Activated CD8-positive, alpha-beta T cell treated with anti-CD3 and anti-CD28 coated beads, Interleukin-2, amount 10 ng/mL, durations not matched to agents 7 days and 5 days (primary cell): ENCODE data around the gene GRIK5. TPM values are rescaled to one million over a fixed set of nuclear protein-coding genes. Genes with fewer than 3 reads are reported as not detected.

Experiments used
- ATAC-seq: fragments of 150-1000 bp; cut with Tn5 transposase; one replicate; pipeline ENCODE4 v1.10.0; 2021; ENCODE audit warnings: moderate library complexity
- CTCF ChIA-PET: fragments of 350-600 bp; sonication (Branson Sonifier 250); formaldehyde crosslinking; loops from one replicate; lab custom pipeline; 2021; ENCODE audit warnings: antibody characterized with exemption; lab: Charles Lee
- POLR2A ChIA-PET: fragments of 350-600 bp; sonication (Branson Sonifier 250); formaldehyde crosslinking; loops from one replicate; lab custom pipeline; 2021; ENCODE audit warnings: antibody characterized with exemption; lab: Charles Lee
- DNase-seq: peaks from one replicate; pipeline ENCODE4 v3.0.0-alpha.2; 2020
- H3K27ac Mint-ChIP-seq: one replicate; pipeline ENCODE4 v1.8.0; 2021; ENCODE audit warnings: mild to moderate bottlenecking, mixed read lengths
- H3K27me3 Mint-ChIP-seq: one replicate; pipeline ENCODE4 v1.8.0; 2021; ENCODE audit warnings: low read depth, mixed read lengths
- H3K36me3 Mint-ChIP-seq: one replicate; pipeline ENCODE4 v1.8.0; 2021; ENCODE audit warnings: low read depth, mixed read lengths
- H3K4me1 Mint-ChIP-seq: one replicate; pipeline ENCODE4 v1.8.0; 2021; ENCODE audit warnings: low read depth, mixed read lengths
- H3K4me3 Mint-ChIP-seq: one replicate; pipeline ENCODE4 v1.8.0; 2021; ENCODE audit warnings: mild to moderate bottlenecking, mixed read lengths
- H3K9me3 Mint-ChIP-seq: one replicate; pipeline ENCODE4 v1.8.0; 2022; ENCODE audit warnings: mixed read lengths; ENCODE audit not compliant: insufficient read depth
- total RNA-seq, 2 experiments: library from RNA; stranded (reverse); gene quantifications; one replicate each; pipeline ENCODE4 v1.2.3, GENCODE V29; 2021

GRIK5 gene
- total RNA-seq, 2 experiments from 2014 or later = 0.37 to 0.73 TPM

DNA sequence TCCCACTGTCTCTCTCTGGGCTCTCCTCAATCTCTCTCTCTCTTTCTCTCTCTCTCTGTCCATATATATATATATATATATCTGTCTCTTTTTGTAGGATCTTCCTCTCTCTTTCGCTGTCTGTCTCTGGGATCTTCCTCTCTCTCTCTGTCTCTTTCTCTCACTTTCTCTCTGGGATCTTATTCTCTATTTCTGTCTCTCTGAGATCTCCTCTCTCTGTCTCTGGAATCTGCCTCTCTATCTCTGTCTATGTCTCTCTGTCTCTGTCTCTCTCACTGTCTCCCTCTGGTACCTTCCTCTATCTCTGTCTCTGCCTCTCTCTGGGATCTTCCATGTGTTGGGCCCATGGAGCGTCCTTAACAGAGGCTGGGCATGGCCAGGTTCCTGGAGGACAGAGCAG lies 79.4 kb downstream of the GRIK5 start:
- Mint-ChIP-seq H3K36me3 (no peaks in the 10 kb centered on the region), H3K4me1 (peaks cover 6% of the 10 kb centered on the region), H3K4me3 (no peak overlapping the region), H3K27me3 (peaks cover 20% of the 10 kb centered on the region), H3K9me3 (no peaks in the 10 kb centered on the region), H3K27ac (no peak overlapping the region)
- POLR2A ChIA-PET = no interaction called here
- DNase-seq (no peak), ATAC-seq (no peak)
- CTCF ChIA-PET = no interaction called here

DNA sequence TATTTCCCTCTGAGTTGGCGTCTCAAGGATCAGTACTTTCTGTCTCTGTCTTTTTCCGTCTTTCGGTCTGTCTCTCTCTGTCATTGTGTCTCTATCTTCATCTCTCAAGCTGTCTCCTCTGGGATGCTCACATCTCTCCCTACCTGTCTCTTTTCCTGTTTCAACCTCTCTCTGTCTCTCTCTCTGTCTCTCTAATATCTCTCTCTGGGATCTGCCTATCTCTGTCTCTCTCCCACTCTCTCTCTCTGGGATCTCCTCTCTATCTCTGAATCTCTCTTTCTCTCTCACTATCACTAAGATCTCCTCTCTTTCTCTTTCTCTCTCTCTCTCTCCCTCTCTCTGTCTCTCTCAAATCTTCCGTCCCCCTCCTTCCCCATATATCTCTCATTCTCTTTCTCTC lies 80.0 kb downstream of the GRIK5 start:
- ChIA-PET CTCF (no interaction called here), POLR2A (no interaction called here)
- ATAC-seq (no peak), DNase-seq (no peak)
- H3K4me3 Mint-ChIP-seq = no peak overlapping the region
- peaks cover 14% of the 10 kb centered on the region for H3K27me3 Mint-ChIP-seq
- H3K4me1 Mint-ChIP-seq = peaks cover 6% of the 10 kb centered on the region
- H3K9me3 Mint-ChIP-seq = no peaks in the 10 kb centered on the region
- H3K36me3 Mint-ChIP-seq = no peaks in the 10 kb centered on the region
- H3K27ac Mint-ChIP-seq = no peak overlapping the region

DNA sequence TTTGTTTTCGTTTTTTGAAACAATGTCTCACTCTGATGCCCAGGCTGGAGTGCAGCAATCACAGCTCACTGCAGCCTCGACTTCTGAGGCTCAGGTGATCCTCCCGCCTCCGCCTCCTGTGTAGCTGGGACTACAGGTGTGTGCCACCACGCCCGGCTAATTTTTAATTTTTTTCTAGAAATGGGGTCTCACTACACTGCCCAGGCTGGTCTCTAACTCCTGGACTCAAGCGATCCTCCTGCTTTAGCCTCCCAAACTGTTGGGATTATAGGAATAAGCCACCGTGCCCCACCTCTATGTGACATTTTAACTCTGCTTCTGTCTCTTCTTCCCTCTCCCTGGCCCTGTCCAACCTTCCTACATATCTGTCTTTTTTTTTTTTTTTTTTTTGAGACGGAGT lies 81.1 kb downstream of the GRIK5 start:
- Mint-ChIP-seq H3K4me1 (peaks cover 6% of the 10 kb centered on the region), H3K27ac (no peak overlapping the region), H3K4me3 (no peak overlapping the region), H3K27me3 (peaks cover 8% of the 10 kb centered on the region), H3K36me3 (no peaks in the 10 kb centered on the region), H3K9me3 (no peaks in the 10 kb centered on the region)
- DNase-seq = no peak
- no peak for ATAC-seq
- POLR2A ChIA-PET = no interaction called here
- CTCF ChIA-PET = interaction anchor here (1.1 kb wide), 1 partner anchor 196 kb away, joined by 3 read pairs; no protein-coding TSS in a partner anchor

DNA sequence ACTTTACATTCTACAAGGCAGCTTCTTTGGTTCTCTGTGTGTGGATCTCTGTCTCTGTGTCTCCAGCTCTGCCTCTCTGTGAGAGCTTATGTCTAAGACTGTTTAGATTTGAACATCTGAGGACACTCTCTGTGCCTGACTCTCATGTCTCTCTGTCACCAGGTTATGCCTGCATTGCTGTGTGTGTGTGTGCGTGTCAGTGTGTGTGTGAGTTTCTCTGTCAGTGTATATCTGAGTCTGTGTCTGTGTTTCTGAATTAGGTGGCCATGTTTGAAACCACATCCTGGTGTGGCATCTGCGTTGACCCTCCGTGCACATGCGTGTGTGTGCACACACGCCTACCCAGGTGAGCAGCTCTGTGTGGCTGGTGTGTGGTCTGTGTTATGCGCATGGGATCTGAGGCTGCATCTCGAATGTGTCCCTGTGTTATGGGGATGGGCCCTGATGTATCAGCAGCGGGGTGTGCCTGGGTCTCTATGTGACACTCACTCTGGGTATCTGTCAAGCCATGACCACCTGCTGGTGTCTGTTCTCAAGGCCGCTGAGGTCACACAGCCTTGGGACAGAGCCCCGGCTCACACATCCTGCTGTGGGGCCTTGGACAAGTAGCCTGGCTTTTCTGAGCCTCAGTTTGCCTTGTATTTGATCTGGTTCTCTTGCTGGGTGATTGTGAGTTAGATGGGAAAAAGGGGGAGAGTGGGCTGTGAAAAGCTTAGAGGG lies 82.7 kb downstream of the GRIK5 start:
- CTCF ChIA-PET = no interaction called here
- no peaks in the 10 kb centered on the region for H3K4me1 Mint-ChIP-seq
- ATAC-seq (no peak), DNase-seq (no peak)
- H3K36me3 Mint-ChIP-seq = no peaks in the 10 kb centered on the region
- H3K27ac Mint-ChIP-seq = no peak overlapping the region
- H3K9me3 Mint-ChIP-seq = no peaks in the 10 kb centered on the region
- H3K4me3 Mint-ChIP-seq = no peak overlapping the region
- POLR2A ChIA-PET = no interaction called here
- no peaks in the 10 kb centered on the region for H3K27me3 Mint-ChIP-seq

DNA sequence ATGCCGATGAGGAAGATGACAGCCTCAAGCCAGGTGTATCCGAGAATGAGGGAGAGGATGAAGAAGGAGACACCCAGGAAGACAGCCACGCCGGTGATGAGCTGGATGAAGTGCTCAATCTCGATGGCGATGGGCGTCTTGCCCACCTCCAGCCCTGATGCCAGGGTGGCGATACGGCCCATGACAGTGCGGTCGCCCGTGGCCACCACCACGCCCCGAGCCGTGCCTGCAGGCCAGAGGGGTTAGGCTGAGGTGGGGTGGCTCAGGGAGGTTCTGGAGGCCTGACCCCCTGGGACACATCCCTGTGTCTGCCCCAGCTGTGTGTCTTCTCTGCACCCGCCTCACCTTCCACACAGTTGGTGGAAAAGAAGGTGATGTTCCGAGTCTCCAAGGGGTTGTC lies 85.0 kb downstream of the GRIK5 start:
- ChIA-PET CTCF (no interaction called here), POLR2A (no interaction called here)
- Mint-ChIP-seq H3K27me3 (no peaks in the 10 kb centered on the region), H3K27ac (no peak overlapping the region), H3K4me1 (no peaks in the 10 kb centered on the region), H3K9me3 (no peaks in the 10 kb centered on the region), H3K36me3 (no peaks in the 10 kb centered on the region), H3K4me3 (no peak overlapping the region)
- ATAC-seq (no peak), DNase-seq (no peak)

DNA sequence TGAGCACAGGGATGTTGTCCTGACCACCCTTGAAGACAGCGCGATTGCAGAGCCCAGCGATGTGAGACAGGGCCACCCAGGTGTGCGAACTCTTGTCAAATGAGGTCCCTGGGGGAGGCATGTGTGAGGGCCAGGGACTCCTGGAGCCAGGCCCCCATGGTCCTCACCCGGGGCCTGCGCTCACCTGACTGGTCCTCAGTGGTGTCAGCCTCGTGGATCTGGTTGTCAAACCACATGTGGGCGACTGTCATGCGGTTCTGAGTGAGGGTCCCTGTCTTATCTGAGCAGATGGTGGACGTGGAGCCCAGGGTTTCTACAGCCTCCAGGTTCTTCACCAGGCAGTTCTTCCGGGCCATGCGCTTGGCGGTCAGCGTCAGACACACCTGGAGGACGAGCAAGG lies 88.3 kb downstream of the GRIK5 start:
- H3K36me3 Mint-ChIP-seq = no peaks in the 10 kb centered on the region
- H3K27me3 Mint-ChIP-seq = no peaks in the 10 kb centered on the region
- ATAC-seq (no peak), DNase-seq (no peak)
- H3K27ac Mint-ChIP-seq = no peak overlapping the region
- H3K4me3 Mint-ChIP-seq = no peak overlapping the region
- CTCF ChIA-PET = no interaction called here
- H3K4me1 Mint-ChIP-seq = no peaks in the 10 kb centered on the region
- POLR2A ChIA-PET = no interaction called here
- no peaks in the 10 kb centered on the region for H3K9me3 Mint-ChIP-seq

DNA sequence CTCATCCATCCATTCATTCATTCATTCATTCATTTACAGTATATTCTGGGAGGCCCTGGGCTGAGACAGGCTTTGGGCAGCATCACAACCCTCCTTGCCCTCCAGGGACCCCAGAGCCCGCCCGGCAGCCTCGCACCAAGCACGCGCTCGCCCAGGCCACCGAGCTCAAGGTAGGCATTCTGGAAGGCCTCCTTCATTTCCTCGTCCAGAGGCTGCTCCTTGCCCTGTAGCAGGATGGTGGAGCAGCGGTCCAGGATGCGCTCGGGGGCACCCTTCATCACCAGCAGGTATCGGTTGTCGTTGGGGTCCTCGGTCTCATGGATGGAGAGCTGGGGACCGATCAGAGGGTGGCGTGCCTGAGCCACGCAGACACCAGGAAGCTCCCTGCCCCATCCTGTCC lies 91.5 kb downstream of the GRIK5 start:
- Mint-ChIP-seq H3K36me3 (no peaks in the 10 kb centered on the region), H3K4me3 (no peak overlapping the region), H3K27me3 (no peaks in the 10 kb centered on the region), H3K4me1 (no peaks in the 10 kb centered on the region), H3K27ac (no peak overlapping the region), H3K9me3 (no peaks in the 10 kb centered on the region)
- POLR2A ChIA-PET = no interaction called here
- DNase-seq = no peak
- ATAC-seq = no peak
- CTCF ChIA-PET = no interaction called here

DNA sequence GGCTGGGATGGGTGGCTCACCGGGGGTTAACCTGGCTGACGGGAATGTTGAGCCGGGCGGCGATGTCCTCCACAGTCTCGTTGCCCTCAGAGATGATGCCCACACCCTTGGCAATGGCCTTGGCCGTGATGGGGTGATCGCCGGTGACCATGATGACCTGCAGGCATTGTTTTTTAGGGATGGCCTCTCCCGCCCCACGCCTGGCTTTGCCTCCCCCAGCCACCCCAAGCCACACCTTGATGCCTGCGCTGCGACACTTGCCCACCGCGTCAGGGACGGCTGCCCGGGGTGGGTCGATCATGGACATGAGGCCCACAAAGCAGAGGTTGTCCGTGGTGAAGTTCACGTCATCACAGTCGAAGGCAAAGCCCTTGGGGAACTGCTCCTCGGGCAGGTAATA lies 92.1 kb downstream of the GRIK5 start:
- H3K36me3 Mint-ChIP-seq = no peaks in the 10 kb centered on the region
- no peak overlapping the region for H3K4me3 Mint-ChIP-seq
- DNase-seq (no peak), ATAC-seq (no peak)
- no peak overlapping the region for H3K27ac Mint-ChIP-seq
- ChIA-PET CTCF (no interaction called here), POLR2A (no interaction called here)
- no peaks in the 10 kb centered on the region for H3K4me1 Mint-ChIP-seq
- H3K27me3 Mint-ChIP-seq = no peaks in the 10 kb centered on the region
- no peaks in the 10 kb centered on the region for H3K9me3 Mint-ChIP-seq

DNA sequence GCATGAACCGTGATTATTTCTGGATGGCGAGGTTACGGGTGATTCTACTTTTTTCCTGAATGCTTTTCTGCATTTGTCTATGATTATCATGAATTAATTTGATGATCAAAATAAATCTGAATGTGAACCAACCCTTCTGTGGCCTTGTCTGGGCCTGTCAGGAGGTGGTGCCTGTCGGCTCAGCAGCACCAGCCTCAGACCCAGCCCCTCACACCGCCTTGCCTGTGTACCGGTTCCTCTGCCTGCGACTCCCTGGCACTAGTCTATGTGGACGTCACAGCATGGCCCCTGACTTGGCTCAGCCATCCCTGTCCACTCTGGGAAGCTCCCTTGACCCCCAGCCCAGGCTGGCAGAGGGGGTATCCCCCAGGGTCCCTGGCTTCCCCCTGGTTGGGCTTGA lies 95.4 kb downstream of the GRIK5 start:
- no peak for ATAC-seq
- no peaks in the 10 kb centered on the region for H3K4me1 Mint-ChIP-seq
- no peak for DNase-seq
- POLR2A ChIA-PET = interaction anchor here (0.7 kb wide), 1 partner anchor 115 kb away, joined by 3 read pairs; the partner anchor contains the start of gene RPS19
- no peaks in the 10 kb centered on the region for H3K9me3 Mint-ChIP-seq
- CTCF ChIA-PET = no interaction called here
- no peaks in the 10 kb centered on the region for H3K36me3 Mint-ChIP-seq
- H3K4me3 Mint-ChIP-seq = no peak overlapping the region
- no peaks in the 10 kb centered on the region for H3K27me3 Mint-ChIP-seq
- no peak overlapping the region for H3K27ac Mint-ChIP-seq

DNA sequence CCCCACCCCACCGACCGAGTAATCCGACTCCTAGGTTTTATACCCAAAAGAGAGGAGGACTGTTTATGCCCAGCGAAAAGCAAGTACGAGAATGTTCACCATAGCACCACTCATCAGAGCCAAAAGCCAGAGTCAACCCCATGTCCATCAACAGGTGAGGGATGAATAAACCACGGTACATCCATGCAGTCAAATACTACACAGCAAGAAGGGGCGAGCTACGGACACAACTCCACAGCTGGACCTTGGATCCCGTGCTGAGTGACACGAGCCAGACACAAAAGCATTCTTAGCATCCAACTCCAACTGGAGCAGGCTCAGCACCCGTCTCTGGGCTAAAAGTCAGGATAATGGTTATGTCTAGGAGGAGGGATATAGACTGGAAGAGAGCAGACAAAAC lies 98.6 kb downstream of the GRIK5 start:
- CTCF ChIA-PET = no interaction called here

DNA sequence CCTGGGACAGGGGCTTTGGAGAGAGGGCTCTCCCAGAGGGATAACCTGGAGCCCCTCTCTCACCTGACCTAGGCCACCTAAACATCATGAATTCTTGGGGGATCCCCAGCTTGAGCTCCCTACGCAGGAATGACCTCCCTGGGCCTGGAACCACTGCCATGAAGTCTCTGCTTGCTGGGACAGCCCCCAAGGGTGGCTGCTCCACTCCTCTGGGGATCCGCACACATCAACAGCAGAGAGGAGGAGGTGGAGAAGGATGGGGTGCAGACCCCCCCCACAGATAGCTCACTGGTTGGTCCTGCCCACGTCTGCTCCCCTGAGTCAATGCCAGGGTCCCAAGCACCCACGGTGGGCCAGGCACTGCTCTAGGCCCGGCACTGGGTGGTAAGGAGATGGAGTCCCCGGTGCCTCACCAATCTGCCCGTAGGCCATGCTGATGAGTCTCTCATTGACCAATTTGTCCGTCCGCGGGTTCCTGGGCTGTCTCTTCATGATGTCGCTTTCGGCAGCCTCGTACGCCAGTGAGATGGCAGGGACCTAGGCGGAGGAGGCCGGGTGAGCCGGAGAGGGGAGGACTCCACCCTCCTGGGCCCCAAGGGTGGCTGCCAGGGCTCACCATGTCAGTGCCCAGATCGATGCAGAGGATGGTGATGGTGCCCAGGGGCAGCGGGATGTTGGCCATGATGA lies 100.1 kb downstream of the GRIK5 start:
- no peak for ATAC-seq
- Mint-ChIP-seq H3K36me3 (no peaks in the 10 kb centered on the region), H3K4me1 (no peaks in the 10 kb centered on the region), H3K27me3 (no peaks in the 10 kb centered on the region), H3K4me3 (no peak overlapping the region), H3K27ac (no peak overlapping the region), H3K9me3 (no peaks in the 10 kb centered on the region)
- CTCF ChIA-PET = interaction anchor here (1.4 kb wide), 1 partner anchor 217 kb away, joined by 3 read pairs; no protein-coding TSS in a partner anchor
- DNase-seq = no peak
- POLR2A ChIA-PET = no interaction called here

More for the DNA sequence above, 98.6 kb downstream of the GRIK5 start:
- no peaks in the 10 kb centered on the region for H3K9me3 Mint-ChIP-seq
- DNase-seq = no peak
- H3K4me1 Mint-ChIP-seq = no peaks in the 10 kb centered on the region
- no peaks in the 10 kb centered on the region for H3K36me3 Mint-ChIP-seq
- no peak overlapping the region for H3K27ac Mint-ChIP-seq
- no peaks in the 10 kb centered on the region for H3K27me3 Mint-ChIP-seq
- POLR2A ChIA-PET = no interaction called here
- ATAC-seq = no peak
- no peak overlapping the region for H3K4me3 Mint-ChIP-seq

DNA sequence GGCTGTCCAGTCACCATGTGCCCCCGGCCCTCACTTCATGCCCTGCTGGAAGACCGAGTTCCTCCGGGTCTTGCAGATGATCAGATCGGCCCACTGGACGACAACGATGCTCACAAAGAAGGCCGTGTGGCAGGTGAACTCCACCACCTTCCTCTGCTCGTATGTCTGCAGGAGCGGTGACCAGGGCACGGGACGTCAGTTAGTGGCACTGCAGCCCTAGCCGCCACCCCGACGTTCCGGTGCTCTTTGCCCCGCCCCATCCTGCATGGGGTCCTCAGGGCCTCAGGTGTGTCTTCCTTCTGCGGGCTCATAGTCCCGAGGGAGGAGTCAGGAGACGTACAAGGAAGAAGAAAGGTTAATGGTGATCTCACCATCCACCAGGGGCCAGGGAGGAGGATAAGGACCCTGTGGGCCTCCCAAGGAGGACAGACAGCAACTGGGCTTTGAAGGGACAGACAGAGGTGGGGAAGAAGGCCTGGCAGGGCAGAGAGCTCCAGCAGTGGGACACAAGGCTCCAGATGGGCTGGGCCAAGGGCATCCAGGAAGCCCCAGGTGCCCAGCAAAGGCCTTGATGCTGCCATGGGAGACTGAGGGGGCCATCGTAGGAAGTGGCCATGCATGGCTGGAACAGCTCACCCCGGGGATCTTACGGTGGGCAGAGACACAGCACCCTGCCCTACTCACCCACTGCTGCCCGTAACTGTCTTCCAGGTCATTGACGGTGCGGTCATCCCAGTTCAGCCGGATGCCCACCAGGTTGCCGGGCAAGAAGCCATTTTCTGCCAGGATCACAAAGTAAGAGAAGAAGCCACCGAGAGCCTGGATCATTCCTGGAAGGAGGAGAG lies 101.0 kb downstream of the GRIK5 start:
- Mint-ChIP-seq H3K9me3 (no peaks in the 10 kb centered on the region), H3K4me1 (no peaks in the 10 kb centered on the region), H3K36me3 (no peaks in the 10 kb centered on the region), H3K27ac (no peak overlapping the region), H3K4me3 (no peak overlapping the region), H3K27me3 (no peaks in the 10 kb centered on the region)
- POLR2A ChIA-PET = no interaction called here
- DNase-seq (no peak), ATAC-seq (no peak)
- CTCF ChIA-PET = interaction anchor here (1.4 kb wide), 1 partner anchor 216 kb away, joined by 3 read pairs; no protein-coding TSS in a partner anchor
